Hindlimb muscle (tissue), 1 donor: ENCODE results near the gene KIF6. TPM values are rescaled to one million over a fixed set of nuclear protein-coding genes. Genes with fewer than 3 reads are reported as not detected.

ENCODE experiments used
- polyA plus RNA-seq: library from polyadenylated mRNA; unstranded; fragments of 120-200 nt; gene quantifications from one replicate; pipeline ENCODE4 v1.2.1, GENCODE V29; 2013; ENCODE audit not compliant: insufficient read length

Gene KIF6
- polyA plus RNA-seq, 1 donor = 1.6 TPM

Other genes starting within 250 kb of the KIF6 start
- gene DAAM2, start 67.0 kb upstream of the KIF6 start, polyA plus RNA-seq = 43.2 TPM
- gene MOCS1, start 209.1 kb upstream of the KIF6 start, polyA plus RNA-seq = 8.6 TPM